Tibial nerve (tissue), 4 donors: Measurements from ENCODE around the gene ZDHHC24. TPM values are rescaled to one million over a fixed set of nuclear protein-coding genes. Genes with fewer than 3 reads are reported as not detected.

Experiments
- DNase-seq, 2 donors: peaks; one replicate each; pipeline ENCODE4 v3.0.0-alpha.2; 2019; ENCODE audit warnings: low spot score in 2 of 2
- H3K27ac ChIP-seq, 4 donors: fragments of 200-600 bp; sonication (generic) in 3 of 4; one replicate each; pipeline ENCODE4 v1.5.1; 2017 to 2019; ENCODE audit warnings: mild to moderate bottlenecking in 1 of 4
- H3K27me3 ChIP-seq, 2 donors: fragments of 200-600 bp; sonication (generic) in 1 of 2; one replicate each; pipeline versions ENCODE4 v1.5.1 to v1.6.0; 2017 to 2019
- H3K36me3 ChIP-seq, 3 donors: fragments of 200-600 bp; sonication (generic); one replicate each; pipeline ENCODE4 v1.5.1; 2018 to 2019
- H3K4me1 ChIP-seq, 4 donors: fragments of 200-600 bp; sonication (generic) in 3 of 4; one replicate each; pipeline ENCODE4 v1.5.1; 2017 to 2019
- H3K4me3 ChIP-seq, 4 donors: fragments of 200-600 bp; sonication (generic) in 3 of 4; one replicate each; pipeline ENCODE4 v1.5.1; 2017 to 2019; ENCODE audit warnings: mild to moderate bottlenecking in 1 of 4, moderate library complexity in 1 of 4
- H3K9me3 ChIP-seq, 4 donors: fragments of 200-600 bp; sonication (generic) in 3 of 4; one replicate each; pipeline ENCODE4 v1.5.1; 2017 to 2019
- CTCF ChIP-seq, 5 experiments: fragments of 200-600 bp in 3 of 5; fragments of 450-650 bp in 2 of 5; sonication (generic) in 3 of 5; IDR thresholded peaks; one replicate each; pipeline ENCODE4 v1.5.1; 2016 to 2019; ENCODE audit warnings: antibody characterized with exemption in 5 of 5, mild to moderate bottlenecking in 3 of 5, moderate library complexity in 2 of 5
- EP300 ChIP-seq, 2 donors: sonication (generic); formaldehyde crosslinking; IDR thresholded peaks; one replicate each; pipeline ENCODE4 v1.6.1; 2017; ENCODE audit warnings: antibody characterized with exemption in 2 of 2, mild to moderate bottlenecking in 1 of 2
- POLR2A ChIP-seq, 2 donors: fragments of 450-650 bp; IDR thresholded peaks; one replicate each; pipeline ENCODE4 v1.6.1; 2017; ENCODE audit warnings: antibody characterized with exemption in 2 of 2, mild to moderate bottlenecking in 2 of 2, moderate library complexity in 2 of 2
- WGBS, 2 donors: methylation state at CpG; one replicate each; pipeline ENCODE4 v1.1.5; 2018; 5-methylcytosine and 5-hydroxymethylcytosine counted together
- total RNA-seq, 4 donors: library from RNA; depleted of rRNA; stranded (reverse); fragments of >200 nt; gene quantifications; one replicate each; pipeline ENCODE4 v1.1.0, GENCODE V29; 2016

The ZDHHC24 gene
- total RNA-seq, 4 donors from 2014 or later, result 15.3 to 17.7 (median 16.6) TPM

GRCh38 chr11:66564538-66564937 lies 18.7 kb upstream of the ZDHHC24 start:
- 85 to 87% methylated on average over 14 of the region's 14 CpGs for WGBS, 2 donors
- H3K27ac ChIP-seq, result no peak overlapping the region

GRCh38 chr11:66563832-66564231 lies 18.0 kb upstream of the ZDHHC24 start:
- no peak for DNase-seq
- Histone ChIP-seq H3K4me1 (peaks cover 0 to 25% (median 6%) of the 10 kb centered on the region in 4 donors), H3K27me3 (no peaks in the 10 kb centered on the region), H3K4me3 (no peak overlapping the region), H3K9me3 (no peaks in the 10 kb centered on the region), H3K27ac (no peak overlapping the region), H3K36me3 (peaks cover 0 to 59% (median 0%) of the 10 kb centered on the region in 3 donors)
- 86 to 88% methylated on average over 4 to 10 of the region's 10 CpGs for WGBS, 2 donors
- TF ChIP-seq EP300 (IDR thresholded peaks at IDR 0.05) (no peak), CTCF (IDR thresholded peaks at IDR 0.05) (no peak), POLR2A (IDR thresholded peaks at IDR 0.05) (no peak)

More at GRCh38 chr11:66564538-66564937, 18.7 kb upstream of the ZDHHC24 start:
- H3K9me3 ChIP-seq, result no peaks in the 10 kb centered on the region
- TF ChIP-seq POLR2A (IDR thresholded peaks at IDR 0.05) (no peak), EP300 (IDR thresholded peaks at IDR 0.05) (no peak), CTCF (IDR thresholded peaks at IDR 0.05) (no peak)
- DNase-seq, result no peak
- no peaks in the 10 kb centered on the region for H3K27me3 ChIP-seq
- no peak overlapping the region for H3K4me3 ChIP-seq
- H3K36me3 ChIP-seq, result peaks cover 0 to 59% (median 0%) of the 10 kb centered on the region in 3 donors
- peaks cover 0 to 22% (median 3%) of the 10 kb centered on the region in 4 donors for H3K4me1 ChIP-seq

GRCh38 chr11:66562907-66563583 lies 17.2 kb upstream of the ZDHHC24 start:
- TF ChIP-seq POLR2A (IDR thresholded peaks at IDR 0.05) (no peak), EP300 (IDR thresholded peaks at IDR 0.05) (no peak), CTCF (IDR thresholded peaks at IDR 0.05) (no peak)
- H3K36me3 ChIP-seq, result peaks cover 0 to 59% (median 0%) of the 10 kb centered on the region in 3 donors
- H3K4me3 ChIP-seq, result no peak overlapping the region
- 86 to 88% methylated on average over 19 to 20 of the region's 20 CpGs for WGBS, 2 donors
- H3K9me3 ChIP-seq, result no peaks in the 10 kb centered on the region
- DNase-seq, result no peak
- H3K27ac ChIP-seq, result no peak overlapping the region
- H3K27me3 ChIP-seq, result no peaks in the 10 kb centered on the region
- H3K4me1 ChIP-seq, result peaks cover 0 to 24% (median 7%) of the 10 kb centered on the region in 4 donors

- H3K27ac ChIP-seq, result no peak overlapping the region
- H3K4me3 ChIP-seq, result no peak overlapping the region
- peaks cover 0 to 17% (median 4%) of the 10 kb centered on the region in 4 donors for H3K4me1 ChIP-seq
- peaks cover 0 to 6% of the 10 kb centered on the region in 2 donors for H3K27me3 ChIP-seq
- TF ChIP-seq POLR2A (IDR thresholded peaks at IDR 0.05), result no peak
- WGBS, 2 donors, result 80 to 86% methylated on average over 2 of the region's 2 CpGs
- H3K36me3 ChIP-seq, result peaks cover 0 to 59% (median 0%) of the 10 kb centered on the region in 3 donors
- DNase-seq, result no peak
- no peaks in the 10 kb centered on the region for H3K9me3 ChIP-seq
Measured at GRCh38 chr11:66562275-66562674, 16.4 kb upstream of the ZDHHC24 start.

- no peaks in the 10 kb centered on the region for H3K9me3 ChIP-seq
- peaks cover 0 to 13% (median 4%) of the 10 kb centered on the region in 4 donors for H3K4me1 ChIP-seq
- no peak overlapping the region for H3K27ac ChIP-seq
- H3K36me3 ChIP-seq, result peaks cover 0 to 55% (median 0%) of the 10 kb centered on the region in 3 donors
- no peak for TF ChIP-seq CTCF (IDR thresholded peaks at IDR 0.05)
- TF ChIP-seq EP300 (IDR thresholded peaks at IDR 0.05), result no peak
- TF ChIP-seq POLR2A (IDR thresholded peaks at IDR 0.05), result no peak
- H3K27me3 ChIP-seq, result peaks cover 0 to 8% of the 10 kb centered on the region in 2 donors
- H3K4me3 ChIP-seq, result no peak overlapping the region
- DNase-seq, result no peak
- 85 to 95% methylated on average over 8 to 9 of the region's 9 CpGs for WGBS, 2 donors
Measured at GRCh38 chr11:66561975-66562248, 16.1 kb upstream of the ZDHHC24 start.
